ENCODE data around the gene MXD1. TPM values are rescaled to one million over a fixed set of nuclear protein-coding genes. Genes with fewer than 3 reads are reported as not detected.

MXD1 gene
- total RNA-seq, 1 experiment from 2014 or later, result 1.5 TPM

GRCh38 chr2:69916106-69916505 is 1.2 kb downstream of the MXD1 start:
- Mint-ChIP-seq H3K36me3 (no peaks in the 10 kb centered on the region), H3K9me3 (no peaks in the 10 kb centered on the region), H3K27ac (no peak overlapping the region), H3K27me3 (ENCODE audit: low read depth) (no peaks in the 10 kb centered on the region), H3K4me3 (peak overlapping the region; percentile 61), H3K4me1 (peaks cover 4% of the 10 kb centered on the region; the same call in 1 of the 2 replicates)
- CTCF ChIA-PET, result interaction anchor here (0.6 kb wide), 1 partner anchor 147 kb away, joined by 3 read pairs; no protein-coding TSS in a partner anchor
- POLR2A ChIA-PET, result no interaction called here
- no peak for DNase-seq (ENCODE audit: low spot score)
- ATAC-seq, result no peak
- TF ChIP-seq ZNF532 (CRISPR knock-in tag; IDR thresholded peaks at IDR 0.05; ENCODE audit: borderline replicate concordance), result no peak

- Mint-ChIP-seq H3K9me3 (no peaks in the 10 kb centered on the region), H3K27ac (no peak overlapping the region), H3K4me3 (no peak overlapping the region), H3K27me3 (ENCODE audit: low read depth) (no peaks in the 10 kb centered on the region), H3K4me1 (peaks cover 4% of the 10 kb centered on the region; the same call in 1 of the 2 replicates), H3K36me3 (no peaks in the 10 kb centered on the region)
- ChIA-PET CTCF (no interaction called here), POLR2A (no interaction called here)
- no peak for DNase-seq (ENCODE audit: low spot score)
- ATAC-seq, result no peak
- TF ChIP-seq ZNF396 (CRISPR knock-in tag; IDR thresholded peaks at IDR 0.05; ENCODE audit: borderline replicate concordance), result no peak
- no peak for TF ChIP-seq CBFB (CRISPR knock-in tag; IDR thresholded peaks at IDR 0.05; ENCODE audit: low read depth)
- no peak for TF ChIP-seq AFF4 (CRISPR knock-in tag; IDR thresholded peaks at IDR 0.05; ENCODE audit: borderline replicate concordance)
- no peak for TF ChIP-seq MAX (CRISPR knock-in tag; IDR thresholded peaks at IDR 0.05)
- no peak for TF ChIP-seq ATF6 (CRISPR knock-in tag; IDR thresholded peaks at IDR 0.05)
- TF ChIP-seq ZNF317 (CRISPR knock-in tag; IDR thresholded peaks at IDR 0.05; ENCODE audit: borderline replicate concordance, low read depth), result no peak
- TF ChIP-seq PRDM15 (CRISPR knock-in tag; IDR thresholded peaks at IDR 0.05), result no peak
- TF ChIP-seq ZNF281 (CRISPR knock-in tag; IDR thresholded peaks at IDR 0.05), result no peak
- TF ChIP-seq ZNF219 (CRISPR knock-in tag; IDR thresholded peaks at IDR 0.05; ENCODE audit: borderline replicate concordance), result no peak
- TF ChIP-seq ZNF232 (CRISPR knock-in tag; IDR thresholded peaks at IDR 0.05), result no peak
- no peak for TF ChIP-seq NR2C2 (CRISPR knock-in tag; IDR thresholded peaks at IDR 0.05)
- no peak for TF ChIP-seq ZNF423 (CRISPR knock-in tag; IDR thresholded peaks at IDR 0.05)
- no peak for TF ChIP-seq ZNF416 (CRISPR knock-in tag; IDR thresholded peaks at IDR 0.05)
Measured at GRCh38 chr2:69917852-69918251, 2.9 kb downstream of the MXD1 start.

Data from WTC11 (cell line).